ENCODE results near the gene HIVEP2.

Gene HIVEP2

GRCh38 chr6:142827369-142827768 is 117.6 kb downstream of the HIVEP2 start:
- Histone ChIP-seq H3K27ac (replicated peaks) (no peak overlapping the region), H3K4me3 (replicated peaks; ENCODE audit: insufficient read depth, low read length) (no peak overlapping the region), H3K27me3 (ENCODE audit: insufficient read depth, poor library complexity, severe bottlenecking) (no peaks in the 10 kb centered on the region)
- DNase-seq (ENCODE audit: low read depth in 1 of 2, low spot score in 1 of 2), result no peak
- TF ChIP-seq POLR2AphosphoS5 (IDR thresholded peaks at IDR 0.05; ENCODE audit: low read depth) (no peak), REST (IDR thresholded peaks at IDR 0.05; ENCODE audit: insufficient replicate concordance, low read depth) (no peak), CTCF (IDR thresholded peaks at IDR 0.05; ENCODE audit: insufficient read depth, low read length) (no peak), GABPA (IDR thresholded peaks at IDR 0.05; ENCODE audit: low read depth) (no peak), SPI1 (IDR thresholded peaks at IDR 0.05; ENCODE audit: borderline replicate concordance, low read depth) (no peak)

- Histone ChIP-seq H3K4me3 (replicated peaks; ENCODE audit: insufficient read depth, low read length) (no peak overlapping the region), H3K27me3 (ENCODE audit: insufficient read depth, poor library complexity, severe bottlenecking) (no peaks in the 10 kb centered on the region), H3K27ac (replicated peaks) (no peak overlapping the region)
- DNase-seq (ENCODE audit: low read depth in 1 of 2, low spot score in 1 of 2), result no peak
- TF ChIP-seq GABPA (IDR thresholded peaks at IDR 0.05; ENCODE audit: low read depth), result no peak
- TF ChIP-seq CTCF (IDR thresholded peaks at IDR 0.05; ENCODE audit: insufficient read depth, low read length), result no peak
- no peak for TF ChIP-seq SPI1 (IDR thresholded peaks at IDR 0.05; ENCODE audit: borderline replicate concordance, low read depth)
- TF ChIP-seq POLR2AphosphoS5 (IDR thresholded peaks at IDR 0.05; ENCODE audit: low read depth), result no peak
- no peak for TF ChIP-seq REST (IDR thresholded peaks at IDR 0.05; ENCODE audit: insufficient replicate concordance, low read depth)
These were observed 119.2 kb downstream of the HIVEP2 start for GRCh38 chr6:142825760-142826159.

GRCh38 chr6:142824426-142824825 is 120.5 kb downstream of the HIVEP2 start:
- DNase-seq (ENCODE audit: low read depth in 1 of 2, low spot score in 1 of 2), result no peak
- Histone ChIP-seq H3K27me3 (ENCODE audit: insufficient read depth, poor library complexity, severe bottlenecking) (no peaks in the 10 kb centered on the region), H3K4me3 (replicated peaks; ENCODE audit: insufficient read depth, low read length) (no peak overlapping the region), H3K27ac (replicated peaks) (no peak overlapping the region)
- no peak for TF ChIP-seq REST (IDR thresholded peaks at IDR 0.05; ENCODE audit: insufficient replicate concordance, low read depth)
- no peak for TF ChIP-seq SPI1 (IDR thresholded peaks at IDR 0.05; ENCODE audit: borderline replicate concordance, low read depth)
- TF ChIP-seq GABPA (IDR thresholded peaks at IDR 0.05; ENCODE audit: low read depth), result no peak
- no peak for TF ChIP-seq CTCF (IDR thresholded peaks at IDR 0.05; ENCODE audit: insufficient read depth, low read length)
- no peak for TF ChIP-seq POLR2AphosphoS5 (IDR thresholded peaks at IDR 0.05; ENCODE audit: low read depth)

Measured in HL-60 (cell line).